Keratinocyte (primary cell): ENCODE results near the gene EQTN.

ENCODE experiments used
- CTCF ChIP-seq, 3 experiments: IDR thresholded peaks in 1 of 3; conservative IDR thresholded peaks in 1 of 3; optimal IDR thresholded peaks in 1 of 3; 2 replicates in 2 of 3; 3 replicates in 1 of 3; pipeline versions ENCODE3 to v1.5.1; 2011; ENCODE audit warnings: low read length in 3 of 3, mild to moderate bottlenecking in 3 of 3, moderate library complexity in 2 of 3, control low read depth in 1 of 3, inconsistent platforms in 1 of 3; ENCODE audit not compliant: insufficient read depth in 2 of 3; ENCODE audit errors: extremely low read depth in 1 of 3
- EZH2 ChIP-seq: IDR thresholded peaks from one replicate; pipeline ENCODE4 v1.6.1; 2012; ENCODE audit warnings: inconsistent platforms, mild to moderate bottlenecking, low read length, moderate library complexity

GRCh38 chr9:27341545-27342294, 44.8 kb upstream of the EQTN start:
- TF ChIP-seq CTCF (optimal IDR thresholded peaks at IDR 0.05 in 1 of 3, IDR thresholded peaks at IDR 0.05 in 1 of 3, conservative IDR thresholded peaks at IDR 0.05 in 1 of 3; ENCODE audit: extremely low read depth in 1 of 3, insufficient read depth in 2 of 3, low read length in 3 of 3) (no peak), EZH2 (no peak)
